OCI-LY1 (cell line): ENCODE data around the gene RAB3GAP2.

Source experiments
- H2AFZ ChIP-seq: fragments of 200-600 bp; sonication (generic), shearing (Covaris generic); 2 replicates; pipeline ENCODE4 v1.6.0; 2014; ENCODE audit warnings: antibody characterized with exemption, mild to moderate bottlenecking, low read length
- H3F3A ChIP-seq: fragments of 200-600 bp; sonication (generic), shearing (Covaris generic); 2 replicates; pipeline ENCODE4 v1.6.0; 2014; ENCODE audit warnings: mild to moderate bottlenecking, antibody characterized with exemption, low read length, moderate library complexity; ENCODE audit not compliant: insufficient read depth
- H3K27ac ChIP-seq: fragments of 200-600 bp; sonication (generic); 2 replicates; pipeline ENCODE4 v1.5.1; 2014; ENCODE audit warnings: low read length, mixed run types, mild to moderate bottlenecking, low read depth; ENCODE audit not compliant: poor library complexity, severe bottlenecking
- H3K27me3 ChIP-seq: fragments of 200-600 bp; sonication (generic); 2 replicates; pipeline ENCODE4 v1.6.0; 2014; ENCODE audit warnings: antibody characterized with exemption, mild to moderate bottlenecking, low read length, moderate library complexity; ENCODE audit not compliant: insufficient read depth
- H3K36me3 ChIP-seq: fragments of 200-600 bp; sonication (generic); 2 replicates; pipeline ENCODE4 v1.6.1; 2014; ENCODE audit warnings: mild to moderate bottlenecking, antibody characterized with exemption, low read length, moderate library complexity, mixed read lengths; ENCODE audit not compliant: insufficient read depth
- H3K4me1 ChIP-seq: fragments of 200-600 bp; sonication (generic); 2 replicates; pipeline ENCODE4 v1.5.1; 2014; ENCODE audit warnings: mild to moderate bottlenecking, low read length, moderate library complexity; ENCODE audit not compliant: insufficient read depth, severe bottlenecking
- H3K4me2 ChIP-seq: fragments of 200-600 bp; sonication (generic), shearing (Covaris generic); 2 replicates; pipeline ENCODE4 v1.6.1; 2014; ENCODE audit warnings: low read length
- H3K4me3 ChIP-seq: fragments of 200-600 bp; sonication (generic); 2 replicates; pipeline ENCODE4 v1.5.1; 2014; ENCODE audit warnings: low read length, low read depth, mild to moderate bottlenecking, mixed read lengths; ENCODE audit not compliant: poor library complexity, severe bottlenecking
- H3K79me2 ChIP-seq: fragments of 200-600 bp; shearing (Covaris generic); 2 replicates; pipeline ENCODE4 v1.6.1; 2016; ENCODE audit warnings: mixed run types, low read length, mixed read lengths; ENCODE audit not compliant: insufficient read depth
- H3K9ac ChIP-seq: fragments of 200-600 bp; sonication (generic), shearing (Covaris generic); 2 replicates; pipeline ENCODE4 v1.6.1; 2014; ENCODE audit warnings: mild to moderate bottlenecking, low read length, mixed read lengths
- H3K9me2 ChIP-seq: fragments of 200-600 bp; sonication (generic), shearing (Covaris generic); 2 replicates; pipeline ENCODE4 v1.6.1; 2014; ENCODE audit warnings: low read depth, mild to moderate bottlenecking, low read length, mixed read lengths
- H3K9me3 ChIP-seq: fragments of 200-600 bp; shearing (Covaris generic); 2 replicates; pipeline ENCODE4 v1.6.1; 2014; ENCODE audit warnings: low read length, mixed read lengths
- H4K20me1 ChIP-seq: fragments of 200-600 bp; sonication (generic), shearing (Covaris generic); 2 replicates; pipeline ENCODE4 v1.6.0; 2016; ENCODE audit warnings: mild to moderate bottlenecking, low read length; ENCODE audit not compliant: insufficient read depth
- EZH2 ChIP-seq: fragments of 200-600 bp; sonication (generic), shearing (Covaris generic); IDR thresholded peaks from 2 replicates; pipeline ENCODE4 v1.8.0; 2017; ENCODE audit warnings: borderline replicate concordance, mixed run types, mild to moderate bottlenecking, antibody characterized with exemption, low read length, moderate library complexity, mixed read lengths
- TF ChIP-seq, protein P1 (sequence below): fragments of 200-600 bp; sonication (generic), shearing (Covaris generic); IDR thresholded peaks from 2 replicates; pipeline ENCODE4 v1.5.1; 2017; ENCODE audit warnings: mild to moderate bottlenecking, antibody characterized with exemption, low read length, moderate library complexity, mixed read lengths

RAB3GAP2 gene

DNA sequence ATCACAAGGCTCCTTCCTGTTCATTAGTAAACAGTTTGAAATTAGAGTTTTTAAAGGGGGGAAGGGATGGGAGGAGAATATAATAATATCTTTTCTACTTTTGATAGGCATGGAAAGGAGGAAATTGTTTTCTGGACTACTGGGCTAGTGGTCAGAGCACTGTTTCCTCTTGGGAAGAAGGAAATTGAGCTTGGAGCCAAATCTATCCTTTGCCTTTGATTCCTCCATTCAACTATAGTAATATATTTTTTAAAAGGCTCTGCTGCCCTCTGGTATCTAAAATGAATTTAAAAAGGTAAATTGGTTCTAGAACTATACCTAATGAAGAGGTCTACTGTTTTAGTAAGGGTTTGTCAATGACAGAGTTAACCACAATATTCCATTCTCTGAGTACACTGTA lies 172.4 kb downstream of the RAB3GAP2 start:
- Histone ChIP-seq H3K4me2 (no peak overlapping the region), H3K9me2 (no peaks in the 10 kb centered on the region), H3K79me2 (no peaks in the 10 kb centered on the region), H3K9me3 (no peaks in the 10 kb centered on the region), H3K4me1 (peaks cover 10% of the 10 kb centered on the region), H2AFZ (no peak overlapping the region), H3K27me3 (no peaks in the 10 kb centered on the region), H3K36me3 (peaks cover 75% of the 10 kb centered on the region), H3K4me3 (no peak overlapping the region), H3F3A (peaks cover 13% of the 10 kb centered on the region; the same call in 1 of the 2 replicates), H4K20me1 (no peaks in the 10 kb centered on the region), H3K9ac (no peak overlapping the region), H3K27ac (no peak overlapping the region)
- TF ChIP-seq EZH2, result no peak
- TF ChIP-seq, protein P1, sequence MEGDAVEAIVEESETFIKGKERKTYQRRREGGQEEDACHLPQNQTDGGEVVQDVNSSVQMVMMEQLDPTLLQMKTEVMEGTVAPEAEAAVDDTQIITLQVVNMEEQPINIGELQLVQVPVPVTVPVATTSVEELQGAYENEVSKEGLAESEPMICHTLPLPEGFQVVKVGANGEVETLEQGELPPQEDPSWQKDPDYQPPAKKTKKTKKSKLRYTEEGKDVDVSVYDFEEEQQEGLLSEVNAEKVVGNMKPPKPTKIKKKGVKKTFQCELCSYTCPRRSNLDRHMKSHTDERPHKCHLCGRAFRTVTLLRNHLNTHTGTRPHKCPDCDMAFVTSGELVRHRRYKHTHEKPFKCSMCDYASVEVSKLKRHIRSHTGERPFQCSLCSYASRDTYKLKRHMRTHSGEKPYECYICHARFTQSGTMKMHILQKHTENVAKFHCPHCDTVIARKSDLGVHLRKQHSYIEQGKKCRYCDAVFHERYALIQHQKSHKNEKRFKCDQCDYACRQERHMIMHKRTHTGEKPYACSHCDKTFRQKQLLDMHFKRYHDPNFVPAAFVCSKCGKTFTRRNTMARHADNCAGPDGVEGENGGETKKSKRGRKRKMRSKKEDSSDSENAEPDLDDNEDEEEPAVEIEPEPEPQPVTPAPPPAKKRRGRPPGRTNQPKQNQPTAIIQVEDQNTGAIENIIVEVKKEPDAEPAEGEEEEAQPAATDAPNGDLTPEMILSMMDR, result no peak
